ENCODE data around the gene RETSAT.

The RETSAT gene

DNA sequence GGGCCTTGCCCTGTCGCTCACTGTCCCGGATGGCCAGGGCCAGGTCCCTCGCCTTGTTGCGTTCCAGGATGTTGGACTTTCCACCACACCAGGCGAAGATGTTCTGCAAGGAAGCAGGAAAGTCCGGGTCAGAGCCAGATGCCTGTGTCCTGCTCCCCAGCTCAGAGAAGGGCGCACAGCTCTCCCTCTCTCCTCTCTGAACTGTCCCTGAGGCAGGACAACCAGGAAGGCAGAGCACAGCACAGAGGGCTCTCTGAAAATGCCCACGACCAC is 44.8 kb upstream of the RETSAT start:
- no peaks in the 10 kb centered on the region for H3K27me3 ChIP-seq (ENCODE audit: insufficient read depth, low read length, poor library complexity)
- no peak overlapping the region for H3K18ac ChIP-seq (ENCODE audit: low read length)
- H3K79me1 ChIP-seq (ENCODE audit: low read length): no peaks in the 10 kb centered on the region
- no peak overlapping the region for H2BK120ac ChIP-seq (ENCODE audit: low read depth, low read length)
- no peak overlapping the region for H3K4me2 ChIP-seq (ENCODE audit: low read length)
- H4K8ac ChIP-seq (ENCODE audit: low read depth, low read length): no peak overlapping the region
- H3K23ac ChIP-seq (ENCODE audit: low read length): no peak overlapping the region
- no peak overlapping the region for H3K56ac ChIP-seq (ENCODE audit: low read length)
- H3K36me3 ChIP-seq (ENCODE audit: control insufficient read depth, insufficient read depth, low read length): no peaks in the 10 kb centered on the region
- no peaks in the 10 kb centered on the region for H3K79me2 ChIP-seq (ENCODE audit: control insufficient read depth, insufficient read depth, low read length)
- H2BK15ac ChIP-seq (replicated peaks; ENCODE audit: low read depth): no peak overlapping the region
- no peak overlapping the region for H3K4me3 ChIP-seq (ENCODE audit: low read length)
- no CpG with 5 or more reads among the region's 8 CpGs for WGBS (ENCODE audit: extremely low coverage, insufficient coverage, low lambda C conversion rate)
- H3K9ac ChIP-seq (ENCODE audit: low read length): no peak overlapping the region
- no peak for DNase-seq
- H4K5ac ChIP-seq (ENCODE audit: low read length): no peak overlapping the region
- H3K27ac ChIP-seq (ENCODE audit: low read depth, low read length): no peak overlapping the region
- H2AK5ac ChIP-seq (ENCODE audit: low read length): no peak overlapping the region
- H3K4ac ChIP-seq (ENCODE audit: low read depth, low read length): no peak overlapping the region
- no peaks in the 10 kb centered on the region for H3K4me1 ChIP-seq (ENCODE audit: control insufficient read depth, low read depth, low read length)
- H2BK5ac ChIP-seq (ENCODE audit: low read length): no peak overlapping the region

DNA sequence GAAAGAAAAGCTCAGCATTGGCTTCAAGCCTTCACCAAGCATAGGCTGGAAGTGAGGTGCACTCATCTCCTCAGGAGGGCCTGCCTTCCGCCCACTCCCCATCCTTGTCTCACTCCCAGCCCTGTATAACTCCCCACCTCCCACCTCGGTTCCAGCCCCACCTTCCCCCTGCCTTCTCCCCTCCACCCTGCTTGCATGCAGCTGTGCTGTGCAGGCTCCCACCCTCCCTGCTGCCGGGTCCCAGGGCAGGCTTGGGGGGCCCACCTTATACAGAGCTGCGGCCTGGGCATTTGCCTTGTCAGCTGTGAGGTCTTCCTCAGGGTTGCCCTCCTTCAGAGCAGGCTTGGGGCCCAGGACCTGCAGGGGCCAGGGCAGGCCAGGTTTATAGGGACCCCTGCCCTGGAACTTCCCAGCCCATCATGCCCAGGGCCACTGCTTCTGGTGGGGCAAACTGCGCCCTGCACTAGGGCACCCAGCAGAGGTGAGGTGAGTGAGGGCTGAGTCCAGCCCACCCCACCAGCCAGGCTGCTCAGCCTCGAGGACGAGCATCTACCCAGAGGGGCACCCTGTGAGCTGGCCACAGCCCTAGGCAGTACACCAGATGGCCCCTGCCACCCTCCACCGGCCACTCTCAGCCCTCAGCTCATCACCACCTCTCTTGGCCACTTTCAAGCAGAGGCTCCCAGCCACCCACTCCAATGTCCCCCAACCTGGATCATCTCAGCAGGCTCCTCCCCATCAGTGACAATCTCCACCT is 44.3 kb upstream of the RETSAT start:
- no peaks in the 10 kb centered on the region for H3K36me3 ChIP-seq (ENCODE audit: control insufficient read depth, insufficient read depth, low read length)
- no peak overlapping the region for H3K9ac ChIP-seq (ENCODE audit: low read length)
- H4K5ac ChIP-seq (ENCODE audit: low read length): no peak overlapping the region
- no peaks in the 10 kb centered on the region for H3K79me1 ChIP-seq (ENCODE audit: low read length)
- H3K4me1 ChIP-seq (ENCODE audit: control insufficient read depth, low read depth, low read length): no peaks in the 10 kb centered on the region
- H3K27me3 ChIP-seq (ENCODE audit: insufficient read depth, low read length, poor library complexity): no peaks in the 10 kb centered on the region
- WGBS (ENCODE audit: extremely low coverage, insufficient coverage, low lambda C conversion rate): no CpG with 5 or more reads among the region's 8 CpGs
- H2BK120ac ChIP-seq (ENCODE audit: low read depth, low read length): no peak overlapping the region
- no peak overlapping the region for H3K4me2 ChIP-seq (ENCODE audit: low read length)
- no peak overlapping the region for H3K4me3 ChIP-seq (ENCODE audit: low read length)
- no peak overlapping the region for H3K18ac ChIP-seq (ENCODE audit: low read length)
- H2AK5ac ChIP-seq (ENCODE audit: low read length): no peak overlapping the region
- no peak overlapping the region for H2BK15ac ChIP-seq (replicated peaks; ENCODE audit: low read depth)
- H2BK5ac ChIP-seq (ENCODE audit: low read length): no peak overlapping the region
- no peak overlapping the region for H3K4ac ChIP-seq (ENCODE audit: low read depth, low read length)
- no peak for DNase-seq
- no peak overlapping the region for H3K27ac ChIP-seq (ENCODE audit: low read depth, low read length)
- no peak overlapping the region for H3K23ac ChIP-seq (ENCODE audit: low read length)
- no peak overlapping the region for H3K56ac ChIP-seq (ENCODE audit: low read length)
- H3K79me2 ChIP-seq (ENCODE audit: control insufficient read depth, insufficient read depth, low read length): no peaks in the 10 kb centered on the region
- H4K8ac ChIP-seq (ENCODE audit: low read depth, low read length): no peak overlapping the region

DNA sequence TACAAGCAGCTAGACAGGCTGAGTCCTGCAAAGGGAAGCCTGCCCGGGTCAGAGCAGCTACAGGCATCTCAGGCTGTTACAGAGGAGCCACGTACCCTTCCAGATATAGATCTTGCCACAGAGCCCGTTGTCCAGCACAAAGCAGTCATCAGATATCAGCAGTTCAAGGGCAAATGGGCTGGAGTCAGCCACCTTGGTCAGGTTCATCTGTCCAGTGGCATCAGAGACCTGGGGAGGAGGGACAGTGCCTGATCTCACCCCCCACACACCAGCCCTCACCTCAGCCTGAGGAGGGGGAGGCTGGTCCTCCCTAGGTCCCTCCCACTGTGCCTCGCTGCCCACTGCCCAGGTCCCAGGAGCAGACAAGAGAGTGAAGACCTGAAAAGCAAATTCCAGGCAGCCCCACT is 43.6 kb upstream of the RETSAT start:
- no peaks in the 10 kb centered on the region for H3K4me1 ChIP-seq (ENCODE audit: control insufficient read depth, low read depth, low read length)

DNA sequence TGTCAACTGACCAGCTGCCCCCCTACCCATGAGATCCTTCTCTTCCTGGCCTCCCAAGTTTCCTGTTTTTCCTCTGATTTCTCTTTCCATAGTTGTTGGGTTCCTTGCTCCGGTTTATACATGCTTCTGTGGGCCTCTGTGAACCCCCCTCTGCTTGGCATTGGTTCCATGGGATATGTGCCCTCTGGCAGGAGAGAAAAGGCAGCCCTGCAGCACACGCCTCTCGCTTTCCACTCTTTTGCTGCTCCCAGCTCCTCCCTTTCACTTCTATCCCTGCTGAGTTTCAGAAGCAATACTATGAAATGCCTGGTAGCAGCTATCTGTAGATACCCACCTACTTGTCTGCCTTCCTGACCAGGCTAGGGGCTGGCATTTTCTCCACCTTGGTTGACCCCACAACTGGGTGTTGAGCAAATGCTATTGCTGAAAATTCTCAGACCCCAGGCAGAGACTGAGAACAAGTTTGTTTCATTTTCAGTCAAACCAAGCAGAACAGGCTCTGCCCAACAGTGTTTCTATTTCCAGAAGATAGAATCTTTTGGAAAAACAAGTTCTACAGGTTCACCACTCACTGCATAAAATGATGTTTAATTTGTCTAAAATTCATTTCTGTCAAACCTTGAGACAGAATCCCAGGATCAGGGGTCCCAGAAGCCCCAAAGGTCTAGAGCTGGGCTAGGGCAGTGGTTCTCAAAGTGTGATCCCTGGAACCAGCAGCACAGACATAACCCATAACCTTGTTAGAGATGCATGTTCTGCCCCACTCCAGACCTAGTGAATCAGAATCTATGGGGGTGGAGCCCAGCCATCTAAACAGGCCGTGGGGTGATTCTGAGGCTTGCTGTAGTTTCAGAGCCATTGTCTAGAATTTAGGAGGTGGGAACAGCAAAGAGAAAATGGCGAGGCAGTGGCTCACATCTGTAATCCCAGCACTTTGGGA is 42.5 kb upstream of the RETSAT start:
- Histone ChIP-seq H2BK5ac (ENCODE audit: low read length) (no peak overlapping the region), H3K4me1 (ENCODE audit: control insufficient read depth, low read depth, low read length) (no peaks in the 10 kb centered on the region), H3K4ac (ENCODE audit: low read depth, low read length) (no peak overlapping the region), H3K27me3 (ENCODE audit: insufficient read depth, low read length, poor library complexity) (no peaks in the 10 kb centered on the region), H3K4me2 (ENCODE audit: low read length) (no peak overlapping the region), H3K79me1 (ENCODE audit: low read length) (no peaks in the 10 kb centered on the region), H3K79me2 (ENCODE audit: control insufficient read depth, insufficient read depth, low read length) (no peaks in the 10 kb centered on the region), H3K18ac (ENCODE audit: low read length) (no peak overlapping the region), H3K36me3 (ENCODE audit: control insufficient read depth, insufficient read depth, low read length) (no peaks in the 10 kb centered on the region), H3K27ac (ENCODE audit: low read depth, low read length) (no peak overlapping the region), H3K56ac (ENCODE audit: low read length) (no peak overlapping the region), H3K4me3 (ENCODE audit: low read length) (no peak overlapping the region), H2BK120ac (ENCODE audit: low read depth, low read length) (no peak overlapping the region), H3K23ac (ENCODE audit: low read length) (no peak overlapping the region), H2BK15ac (replicated peaks; ENCODE audit: low read depth) (no peak overlapping the region), H4K8ac (ENCODE audit: low read depth, low read length) (no peak overlapping the region), H2AK5ac (ENCODE audit: low read length) (no peak overlapping the region), H4K5ac (ENCODE audit: low read length) (no peak overlapping the region), H3K9ac (ENCODE audit: low read length) (no peak overlapping the region)
- no CpG with 5 or more reads among the region's 5 CpGs for whole genome bisulfite sequencing (ENCODE audit: extremely low coverage, insufficient coverage, low lambda C conversion rate)
- DNase-seq: no peak

More for the DNA sequence above, 43.6 kb upstream of the RETSAT start:
- Histone ChIP-seq H4K8ac (ENCODE audit: low read depth, low read length) (no peak overlapping the region), H2AK5ac (ENCODE audit: low read length) (no peak overlapping the region), H4K5ac (ENCODE audit: low read length) (no peak overlapping the region), H3K9ac (ENCODE audit: low read length) (no peak overlapping the region), H3K56ac (ENCODE audit: low read length) (no peak overlapping the region), H3K79me2 (ENCODE audit: control insufficient read depth, insufficient read depth, low read length) (no peaks in the 10 kb centered on the region), H3K36me3 (ENCODE audit: control insufficient read depth, insufficient read depth, low read length) (no peaks in the 10 kb centered on the region), H3K4ac (ENCODE audit: low read depth, low read length) (no peak overlapping the region), H2BK15ac (replicated peaks; ENCODE audit: low read depth) (no peak overlapping the region), H3K23ac (ENCODE audit: low read length) (no peak overlapping the region), H3K79me1 (ENCODE audit: low read length) (no peaks in the 10 kb centered on the region), H3K27me3 (ENCODE audit: insufficient read depth, low read length, poor library complexity) (no peaks in the 10 kb centered on the region), H3K4me2 (ENCODE audit: low read length) (no peak overlapping the region), H3K27ac (ENCODE audit: low read depth, low read length) (no peak overlapping the region), H2BK5ac (ENCODE audit: low read length) (no peak overlapping the region), H3K18ac (ENCODE audit: low read length) (no peak overlapping the region), H3K4me3 (ENCODE audit: low read length) (no peak overlapping the region), H2BK120ac (ENCODE audit: low read depth, low read length) (no peak overlapping the region)
- WGBS (ENCODE audit: extremely low coverage, insufficient coverage, low lambda C conversion rate): no CpG with 5 or more reads among the region's 4 CpGs
- DNase-seq: no peak

DNA sequence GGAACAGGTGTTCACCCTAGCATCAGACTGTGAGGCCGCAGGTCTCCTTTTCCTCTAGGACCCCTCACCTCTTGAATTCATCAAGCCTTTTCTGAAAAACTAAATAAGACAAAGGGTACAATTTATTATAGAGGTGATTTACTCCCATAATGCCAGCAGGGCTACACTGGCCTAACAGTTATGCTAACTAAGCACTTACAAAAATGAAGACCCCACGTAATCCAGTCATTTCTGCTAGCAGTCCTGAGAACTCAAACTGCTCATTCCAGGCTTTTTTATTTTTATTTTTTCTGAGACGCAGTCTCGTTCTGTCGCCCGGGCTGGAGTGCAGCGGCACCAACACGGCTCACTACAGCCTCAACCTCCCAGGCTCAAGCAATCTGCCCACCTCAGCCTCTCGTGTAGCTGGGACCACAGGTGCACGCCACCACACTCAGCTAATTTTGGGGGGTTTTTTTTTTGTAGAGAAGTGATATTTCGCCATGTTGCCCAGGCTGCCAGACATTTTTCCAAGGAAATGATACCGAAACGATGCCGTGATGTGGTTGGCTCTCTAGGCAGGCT is 41.7 kb upstream of the RETSAT start:
- no peak overlapping the region for H2AK5ac ChIP-seq (ENCODE audit: low read length)
- no peak overlapping the region for H3K4me2 ChIP-seq (ENCODE audit: low read length)
- H3K9ac ChIP-seq (ENCODE audit: low read length): no peak overlapping the region
- no peak overlapping the region for H4K8ac ChIP-seq (ENCODE audit: low read depth, low read length)
- no peaks in the 10 kb centered on the region for H3K4me1 ChIP-seq (ENCODE audit: control insufficient read depth, low read depth, low read length)
- H3K18ac ChIP-seq (ENCODE audit: low read length): no peak overlapping the region
- H3K4me3 ChIP-seq (ENCODE audit: low read length): no peak overlapping the region
- no peak overlapping the region for H2BK15ac ChIP-seq (replicated peaks; ENCODE audit: low read depth)
- H3K4ac ChIP-seq (ENCODE audit: low read depth, low read length): no peak overlapping the region
- H2BK120ac ChIP-seq (ENCODE audit: low read depth, low read length): no peak overlapping the region
- no peaks in the 10 kb centered on the region for H3K36me3 ChIP-seq (ENCODE audit: control insufficient read depth, insufficient read depth, low read length)
- H2BK5ac ChIP-seq (ENCODE audit: low read length): no peak overlapping the region
- no peak for DNase-seq
- H3K79me1 ChIP-seq (ENCODE audit: low read length): no peaks in the 10 kb centered on the region
- H3K27me3 ChIP-seq (ENCODE audit: insufficient read depth, low read length, poor library complexity): no peaks in the 10 kb centered on the region
- H3K56ac ChIP-seq (ENCODE audit: low read length): no peak overlapping the region
- H3K79me2 ChIP-seq (ENCODE audit: control insufficient read depth, insufficient read depth, low read length): no peaks in the 10 kb centered on the region
- WGBS (ENCODE audit: extremely low coverage, insufficient coverage, low lambda C conversion rate): no CpG with 5 or more reads among the region's 14 CpGs
- no peak overlapping the region for H4K5ac ChIP-seq (ENCODE audit: low read length)
- H3K27ac ChIP-seq (ENCODE audit: low read depth, low read length): no peak overlapping the region
- H3K23ac ChIP-seq (ENCODE audit: low read length): no peak overlapping the region
